GM18951 (cell line): ENCODE results near the gene ACY1.
"Not testable (repeated sequence)": the region's sequence is repeated elsewhere in the genome, so short reads cannot be mapped to it uniquely, and the experiment has no call there.

Source experiments
- POLR2A ChIP-seq: IDR thresholded peaks from 4 replicates; pipeline ENCODE4 v1.6.1; 2011; ENCODE audit warnings: mild to moderate bottlenecking; ENCODE audit not compliant: insufficient read length, insufficient read depth; ENCODE audit errors: extremely low read depth
- in situ Hi-C: fragments of 300-500 bp; cut with MboI; formaldehyde crosslinking; loops from one replicate; pipeline ENCODE4 v1.12.0; 2022; ENCODE audit warnings: low sequenced_read_pairs, mixed read lengths, inconsistent platforms; ENCODE audit not compliant: unreplicated experiment

Gene ACY1

GRCh38 chr3:52029535-52029934 is 46.2 kb downstream of the ACY1 start:
- in situ Hi-C loops = no loop called here
- TF ChIP-seq POLR2A = no peak

GRCh38 chr3:52030714-52031310 is 47.5 kb downstream of the ACY1 start:
- in situ Hi-C loops = no loop called here
- no peak for TF ChIP-seq POLR2A

DNA sequence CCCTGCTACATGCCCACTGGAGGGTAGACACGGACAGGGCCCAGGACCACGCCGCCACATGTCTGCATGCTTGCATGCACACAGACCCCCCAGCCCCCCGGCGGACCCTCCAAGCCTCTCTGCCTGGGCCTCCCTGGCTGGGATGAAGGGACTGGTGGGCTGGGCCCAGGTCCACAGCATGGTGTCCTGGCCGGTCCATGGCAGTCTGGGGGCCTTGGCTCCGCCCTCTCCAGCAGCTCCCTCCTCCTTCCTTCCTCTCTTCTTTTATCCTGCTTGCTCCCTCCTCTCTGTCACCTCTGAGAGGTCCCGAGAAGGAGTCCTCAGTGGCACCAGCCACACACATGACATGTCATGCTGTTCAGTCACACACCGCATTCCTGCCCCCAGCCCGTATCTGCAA is 48.6 kb downstream of the ACY1 start:
- no peak for TF ChIP-seq POLR2A
- in situ Hi-C loops = no loop called here

DNA sequence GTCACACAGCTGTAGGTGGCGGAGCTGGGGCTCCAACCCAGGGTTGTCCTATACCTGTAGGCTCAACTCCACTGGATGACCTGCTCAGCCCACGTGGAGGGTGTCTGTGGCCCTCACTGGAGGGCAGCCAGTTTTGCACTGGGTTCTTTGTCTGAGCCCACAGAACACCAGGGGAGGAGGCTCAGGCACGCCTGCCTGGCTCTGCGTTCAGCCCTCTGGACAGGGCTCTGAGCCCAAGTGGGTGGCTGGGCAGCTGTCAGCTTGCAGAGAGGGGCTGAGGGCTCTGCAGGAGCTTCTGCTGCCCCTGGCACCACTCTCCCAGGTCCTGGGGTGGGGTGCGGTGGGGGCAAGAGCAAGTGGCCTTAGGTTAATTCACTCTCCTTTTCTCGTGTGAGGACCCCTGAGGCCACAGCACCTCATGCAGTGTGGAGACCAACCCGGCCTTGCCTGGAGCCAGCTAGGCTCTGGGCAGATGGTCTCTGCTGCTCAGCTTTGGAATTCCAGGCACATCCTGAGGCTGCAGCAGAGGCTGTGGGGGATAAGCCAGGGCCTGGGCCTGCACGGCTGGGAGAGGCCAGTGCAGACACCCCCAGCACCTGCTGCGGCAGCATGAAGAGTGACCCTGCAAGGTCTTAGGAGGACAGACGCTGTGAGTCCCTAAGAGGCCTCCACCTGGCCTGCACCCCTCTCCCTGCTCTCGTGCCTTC is 49.5 kb downstream of the ACY1 start:
- no peak for TF ChIP-seq POLR2A
- in situ Hi-C loops = no loop called here

GRCh38 chr3:52033748-52034147 is 50.4 kb downstream of the ACY1 start:
- in situ Hi-C loops = not testable (repeated sequence)

DNA sequence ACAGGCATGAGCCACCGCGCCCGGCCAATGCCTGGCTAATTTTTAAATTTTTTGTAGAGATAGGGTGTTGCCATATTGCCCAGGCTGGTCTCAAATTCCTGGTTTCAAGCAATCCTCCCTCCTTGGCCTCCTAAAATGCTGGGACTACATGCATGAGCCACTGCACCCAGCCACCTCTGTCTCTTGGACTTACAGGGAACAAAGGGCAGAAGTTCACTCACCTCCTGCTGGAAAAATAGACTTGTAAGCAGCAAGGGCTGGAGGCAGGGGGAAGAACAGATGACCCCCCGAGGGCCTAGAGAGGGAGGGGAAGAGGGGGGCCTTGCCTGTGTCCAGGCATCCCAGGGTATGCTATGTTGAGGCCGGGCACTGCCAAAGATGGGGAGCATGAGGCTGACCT is 50.9 kb downstream of the ACY1 start:
- in situ Hi-C loops = no loop called here
- no peak for TF ChIP-seq POLR2A

GRCh38 chr3:52034651-52035050 is 51.3 kb downstream of the ACY1 start:
- in situ Hi-C loops = no loop called here
- no peak for TF ChIP-seq POLR2A

DNA sequence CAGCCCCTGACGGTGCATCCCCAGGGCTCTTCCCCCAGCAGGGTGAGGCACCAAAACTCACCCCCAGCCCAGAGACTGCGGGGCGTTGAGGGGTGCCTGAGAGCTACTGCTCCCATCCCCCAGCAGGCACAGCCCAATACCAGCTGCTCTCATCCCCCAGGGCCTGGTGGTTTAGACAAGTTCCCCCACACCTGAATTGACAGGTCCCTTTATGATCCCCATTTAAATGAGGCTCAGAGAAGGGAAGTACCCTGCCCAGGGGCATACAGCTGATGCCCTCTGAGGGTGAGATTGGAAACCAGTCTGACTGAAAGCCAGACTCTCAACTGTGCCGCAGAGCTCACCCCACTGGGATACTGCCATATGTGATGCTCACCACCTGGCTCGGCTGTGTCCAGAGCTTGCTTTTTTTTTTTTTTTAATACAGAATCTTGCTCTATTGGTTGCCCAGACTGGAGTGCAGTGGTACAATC is 52.9 kb downstream of the ACY1 start:
- in situ Hi-C loops = no loop called here
- no peak for TF ChIP-seq POLR2A

DNA sequence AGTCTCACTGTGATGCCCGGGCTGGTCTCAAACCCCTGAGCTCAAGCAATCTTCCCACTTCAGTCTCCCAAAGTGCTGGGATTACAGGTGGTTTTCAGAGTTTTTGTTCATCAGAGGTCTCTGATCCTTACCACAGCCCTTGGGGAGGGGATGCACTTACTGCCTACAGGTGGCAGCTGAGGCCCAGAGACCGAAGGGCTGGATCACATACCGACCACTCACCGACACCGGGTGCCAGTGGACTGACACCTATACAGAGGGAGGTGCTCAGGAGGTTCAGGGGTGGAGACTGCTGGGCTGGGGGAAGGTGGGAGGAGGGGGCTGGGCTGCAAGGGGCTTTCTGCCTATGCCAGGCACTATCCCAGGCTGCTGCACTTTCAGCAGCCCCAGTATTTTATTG is 53.5 kb downstream of the ACY1 start:
- in situ Hi-C loops = no loop called here
- no peak for TF ChIP-seq POLR2A

DNA sequence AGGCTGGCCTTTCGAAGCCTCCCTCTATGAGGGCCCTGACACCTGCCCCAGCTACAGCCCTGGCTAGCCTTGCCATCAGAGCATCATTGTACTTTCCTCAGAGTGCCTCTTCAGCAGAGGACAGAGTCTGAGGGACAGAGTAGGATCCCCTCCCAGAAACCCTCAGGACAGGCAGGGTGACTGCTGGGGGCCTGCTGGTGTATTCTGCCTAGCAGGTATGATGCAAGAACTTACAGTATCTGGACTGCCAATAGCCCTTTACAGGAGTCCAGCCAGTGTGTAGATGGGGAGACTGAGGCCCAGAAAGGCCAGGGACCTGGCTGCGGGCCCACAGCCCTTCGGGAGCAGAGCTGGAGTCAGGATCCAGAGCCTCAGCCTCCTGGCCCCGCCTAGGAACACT is 54.0 kb downstream of the ACY1 start:
- no peak for TF ChIP-seq POLR2A
- in situ Hi-C loops = no loop called here

GRCh38 chr3:52038227-52038626 is 54.9 kb downstream of the ACY1 start:
- in situ Hi-C loops = no loop called here
- TF ChIP-seq POLR2A = no peak
